ENCODE data around the gene ADAMTS3. TPM values are rescaled to one million over a fixed set of nuclear protein-coding genes. Genes with fewer than 3 reads are reported as not detected.

Gene ADAMTS3
- total RNA-seq, 1 experiment from 2014 or later = 4.4 TPM

GRCh38 chr4:72489267-72489666 is 79.8 kb downstream of the ADAMTS3 start:
- no peak for ATAC-seq

More at GRCh38 chr4:72489267-72489666, 79.8 kb downstream of the ADAMTS3 start:
- no peak overlapping the region for H3K4me3 Mint-ChIP-seq
- H3K36me3 Mint-ChIP-seq = peaks cover 3% of the 10 kb centered on the region; the same call in 1 of the 2 replicates
- CTCF ChIA-PET = no interaction called here
- H3K27me3 Mint-ChIP-seq (ENCODE audit: low read depth) = no peaks in the 10 kb centered on the region
- no peak overlapping the region for H3K27ac Mint-ChIP-seq
- no peak for DNase-seq (ENCODE audit: low spot score)
- H3K4me1 Mint-ChIP-seq = peaks cover 5% of the 10 kb centered on the region; the same call in 1 of the 2 replicates
- peaks cover 4% of the 10 kb centered on the region for H3K9me3 Mint-ChIP-seq
- TF ChIP-seq TEAD4 (CRISPR knock-in tag; IDR thresholded peaks at IDR 0.05) (no peak), PREB (CRISPR knock-in tag; IDR thresholded peaks at IDR 0.05; ENCODE audit: borderline replicate concordance) (no peak), ZNF138 (CRISPR knock-in tag; conservative IDR thresholded peaks at IDR 0.05) (no peak), TEAD1 (CRISPR knock-in tag; IDR thresholded peaks at IDR 0.05) (no peak), NR3C1 (CRISPR knock-in tag; conservative IDR thresholded peaks at IDR 0.05; ENCODE audit: low read depth) (no peak), ATF6 (CRISPR knock-in tag; IDR thresholded peaks at IDR 0.05) (no peak), ZNF219 (CRISPR knock-in tag; IDR thresholded peaks at IDR 0.05; ENCODE audit: borderline replicate concordance) (no peak), E2F5 (CRISPR knock-in tag; IDR thresholded peaks at IDR 0.05) (no peak), AR (CRISPR knock-in tag; IDR thresholded peaks at IDR 0.05) (no peak), TP53 (CRISPR knock-in tag; IDR thresholded peaks at IDR 0.05) (no peak), SMAD4 (CRISPR knock-in tag; IDR thresholded peaks at IDR 0.05) (no peak), CBFB (CRISPR knock-in tag; IDR thresholded peaks at IDR 0.05; ENCODE audit: low read depth) (no peak), ZNF671 (CRISPR knock-in tag; IDR thresholded peaks at IDR 0.05) (no peak), ZMAT4 (CRISPR knock-in tag; IDR thresholded peaks at IDR 0.05) (no peak), CREB1 (CRISPR knock-in tag; IDR thresholded peaks at IDR 0.05) (no peak), ZNF416 (CRISPR knock-in tag; IDR thresholded peaks at IDR 0.05) (no peak)
- TF ChIP-seq, protein P1, sequence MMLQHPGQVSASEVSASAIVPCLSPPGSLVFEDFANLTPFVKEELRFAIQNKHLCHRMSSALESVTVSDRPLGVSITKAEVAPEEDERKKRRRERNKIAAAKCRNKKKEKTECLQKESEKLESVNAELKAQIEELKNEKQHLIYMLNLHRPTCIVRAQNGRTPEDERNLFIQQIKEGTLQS (CRISPR knock-in tag; conservative IDR thresholded peaks at IDR 0.05) = no peak
- TF ChIP-seq, protein P2, sequence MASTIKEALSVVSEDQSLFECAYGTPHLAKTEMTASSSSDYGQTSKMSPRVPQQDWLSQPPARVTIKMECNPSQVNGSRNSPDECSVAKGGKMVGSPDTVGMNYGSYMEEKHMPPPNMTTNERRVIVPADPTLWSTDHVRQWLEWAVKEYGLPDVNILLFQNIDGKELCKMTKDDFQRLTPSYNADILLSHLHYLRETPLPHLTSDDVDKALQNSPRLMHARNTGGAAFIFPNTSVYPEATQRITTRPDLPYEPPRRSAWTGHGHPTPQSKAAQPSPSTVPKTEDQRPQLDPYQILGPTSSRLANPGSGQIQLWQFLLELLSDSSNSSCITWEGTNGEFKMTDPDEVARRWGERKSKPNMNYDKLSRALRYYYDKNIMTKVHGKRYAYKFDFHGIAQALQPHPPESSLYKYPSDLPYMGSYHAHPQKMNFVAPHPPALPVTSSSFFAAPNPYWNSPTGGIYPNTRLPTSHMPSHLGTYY (CRISPR knock-in tag; IDR thresholded peaks at IDR 0.05) = no peak
- POLR2A ChIA-PET = no interaction called here
